BE2C (cell line): ENCODE results near the gene FXR2. TPM values are rescaled to one million over a fixed set of nuclear protein-coding genes. Genes with fewer than 3 reads are reported as not detected.

ENCODE experiments used
- DNase-seq: peaks from one replicate; pipeline ENCODE4 v3.0.0-alpha.2; 2020
- H3K27me3 ChIP-seq: fragments of 250-450 bp; sonication (Bioruptor Pico); 2 replicates; pipeline ENCODE4 v1.5.1; 2020; ENCODE audit warnings: mild to moderate bottlenecking
- H3K36me3 ChIP-seq: fragments of 250-450 bp; sonication (Bioruptor Pico); 2 replicates; pipeline ENCODE4 v1.5.1; 2020; ENCODE audit warnings: mild to moderate bottlenecking
- H3K4me1 ChIP-seq: fragments of 250-450 bp; sonication (Bioruptor Pico); 2 replicates; pipeline ENCODE4 v1.5.1; 2020
- H3K4me3 ChIP-seq: 2 replicates; pipeline ENCODE4 v1.5.1; 2011; ENCODE audit warnings: low read depth, low read length
- H3K9me3 ChIP-seq: fragments of 250-450 bp; sonication (Bioruptor Pico); 2 replicates; pipeline ENCODE4 v1.5.1; 2020
- polyA plus RNA-seq: library from polyadenylated mRNA; unstranded; fragments of >200 nt; gene quantifications from one replicate; pipeline ENCODE4 v1.2.1, GENCODE V29; 2012; ENCODE audit warnings: low read depth, missing spikeins; ENCODE audit not compliant: insufficient read length, insufficient read depth
- TF ChIP-seq, protein P1 (sequence below): IDR thresholded peaks from 2 replicates; pipeline ENCODE4 v1.5.1; 2012; ENCODE audit warnings: mild to moderate bottlenecking, low read depth, low read length

Gene FXR2
- polyA plus RNA-seq = 30.9 TPM

DNA sequence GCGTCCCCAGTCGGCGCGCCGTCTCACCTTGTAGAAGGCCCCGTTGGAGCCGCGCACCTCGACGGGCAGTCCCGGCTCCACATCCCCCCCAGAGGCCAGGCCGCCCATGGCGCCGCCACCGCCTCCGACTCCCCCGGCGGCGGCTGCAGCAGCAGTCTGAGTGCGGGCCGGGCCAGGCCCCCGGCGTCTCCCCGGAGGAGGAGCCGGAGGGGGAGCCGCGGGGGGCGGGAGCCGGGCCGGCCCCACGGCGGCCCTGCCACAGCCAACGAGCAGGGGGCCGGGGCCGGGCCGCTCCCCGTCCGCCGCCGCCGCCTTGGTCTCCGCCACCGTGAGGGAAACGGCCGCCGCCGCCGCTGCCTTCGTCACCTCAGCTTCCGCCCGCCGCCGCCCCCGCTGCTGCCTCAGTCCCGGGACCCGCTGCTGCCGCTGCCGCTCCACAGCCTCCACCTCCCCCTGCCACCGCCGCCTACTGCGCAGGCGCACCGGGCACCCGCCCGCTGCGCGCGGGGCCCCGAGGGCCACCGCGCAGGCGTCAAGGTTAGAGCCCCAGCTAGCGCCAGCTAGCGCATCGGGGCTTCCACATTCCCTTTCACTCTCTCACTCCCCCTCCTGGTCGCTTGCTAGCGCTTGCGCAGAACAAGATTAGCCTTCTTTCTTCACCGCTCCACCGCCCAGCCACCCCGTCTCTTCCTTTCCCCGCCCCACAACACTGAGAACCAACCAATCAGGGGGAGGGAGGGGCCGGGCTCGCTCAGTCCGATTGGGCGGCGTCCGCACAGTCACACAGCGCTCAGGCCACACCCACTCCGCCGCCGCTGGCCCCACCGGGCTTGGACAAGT, at the start of gene FXR2:
FXR2 (minus strand) TSS at position 473 of the 840 bp plus-strand sequence; CDS start at position 108, 365 bp downstream.
- TF ChIP-seq, protein P1, sequence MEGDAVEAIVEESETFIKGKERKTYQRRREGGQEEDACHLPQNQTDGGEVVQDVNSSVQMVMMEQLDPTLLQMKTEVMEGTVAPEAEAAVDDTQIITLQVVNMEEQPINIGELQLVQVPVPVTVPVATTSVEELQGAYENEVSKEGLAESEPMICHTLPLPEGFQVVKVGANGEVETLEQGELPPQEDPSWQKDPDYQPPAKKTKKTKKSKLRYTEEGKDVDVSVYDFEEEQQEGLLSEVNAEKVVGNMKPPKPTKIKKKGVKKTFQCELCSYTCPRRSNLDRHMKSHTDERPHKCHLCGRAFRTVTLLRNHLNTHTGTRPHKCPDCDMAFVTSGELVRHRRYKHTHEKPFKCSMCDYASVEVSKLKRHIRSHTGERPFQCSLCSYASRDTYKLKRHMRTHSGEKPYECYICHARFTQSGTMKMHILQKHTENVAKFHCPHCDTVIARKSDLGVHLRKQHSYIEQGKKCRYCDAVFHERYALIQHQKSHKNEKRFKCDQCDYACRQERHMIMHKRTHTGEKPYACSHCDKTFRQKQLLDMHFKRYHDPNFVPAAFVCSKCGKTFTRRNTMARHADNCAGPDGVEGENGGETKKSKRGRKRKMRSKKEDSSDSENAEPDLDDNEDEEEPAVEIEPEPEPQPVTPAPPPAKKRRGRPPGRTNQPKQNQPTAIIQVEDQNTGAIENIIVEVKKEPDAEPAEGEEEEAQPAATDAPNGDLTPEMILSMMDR = peak; percentile 58
- H3K4me3 ChIP-seq = peak within 1 kb of the TSS; percentile 73

DNA sequence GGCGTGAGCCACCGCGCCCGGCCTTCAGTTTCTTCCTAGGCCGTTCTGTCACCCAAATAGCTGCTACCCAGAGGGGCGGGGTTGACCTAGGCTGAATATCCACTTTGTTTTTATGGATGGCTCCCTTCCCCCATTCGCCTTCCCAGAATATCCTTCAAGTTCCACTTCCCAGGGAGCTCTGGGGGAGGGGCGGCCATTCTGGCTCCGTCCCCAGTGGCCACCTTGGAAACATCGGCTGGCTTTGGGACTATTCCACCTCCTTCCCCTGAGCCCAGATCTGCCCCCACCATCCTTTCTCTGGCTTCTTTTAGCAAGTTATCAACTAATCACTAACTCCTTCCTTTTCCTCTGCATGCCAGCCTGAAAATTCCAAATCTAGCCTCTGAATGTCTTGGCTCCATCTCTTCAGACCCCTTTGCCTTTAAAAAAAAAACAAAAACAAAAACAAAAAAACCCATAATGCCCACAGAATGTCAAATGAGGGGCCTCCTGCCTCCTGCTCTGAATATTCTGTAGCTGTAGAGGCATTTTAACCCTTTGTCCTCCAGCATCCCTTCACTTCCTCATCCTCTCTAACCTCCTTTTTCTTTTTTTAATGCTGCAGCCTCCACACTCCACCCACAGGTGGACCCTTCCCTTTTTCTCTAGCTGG, 42.4 kb upstream of the FXR2 start:
- no peaks in the 10 kb centered on the region for H3K36me3 ChIP-seq
- TF ChIP-seq, protein P1 = no peak
- no peak for DNase-seq

More for the DNA sequence above, at the start of gene FXR2:
- H3K4me1 ChIP-seq = no peaks in the 10 kb centered on the region
- H3K36me3 ChIP-seq = no peaks in the 10 kb centered on the region
- no peaks in the 10 kb centered on the region for H3K9me3 ChIP-seq
- peak; percentile 97 for DNase-seq
- H3K27me3 ChIP-seq = no peaks in the 10 kb centered on the region

DNA sequence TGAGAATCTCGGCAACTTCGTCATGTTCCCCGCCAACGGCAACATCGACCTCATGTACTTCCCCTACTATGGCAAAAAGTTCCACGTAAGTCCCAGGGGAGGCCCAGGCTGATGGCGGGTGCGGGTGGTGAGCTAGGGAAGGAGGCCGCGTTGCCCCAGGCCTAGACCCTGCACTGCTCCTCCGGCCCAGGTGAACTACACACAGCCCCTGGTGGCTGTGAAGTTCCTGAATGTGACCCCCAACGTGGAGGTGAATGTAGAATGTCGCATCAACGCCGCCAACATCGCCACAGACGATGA, 40.8 kb upstream of the FXR2 start:
- H3K4me1 ChIP-seq = no peaks in the 10 kb centered on the region
- H3K4me3 ChIP-seq = no peak overlapping the region
- peaks cover 17% of the 10 kb centered on the region for H3K27me3 ChIP-seq
- no peaks in the 10 kb centered on the region for H3K9me3 ChIP-seq
- TF ChIP-seq, protein P1 = no peak
- H3K36me3 ChIP-seq = no peaks in the 10 kb centered on the region
- no peak for DNase-seq

More for the DNA sequence above, 42.4 kb upstream of the FXR2 start:
- no peak overlapping the region for H3K4me3 ChIP-seq
- no peaks in the 10 kb centered on the region for H3K9me3 ChIP-seq
- H3K4me1 ChIP-seq = no peaks in the 10 kb centered on the region
- peaks cover 5% of the 10 kb centered on the region; the same call in 1 of the 2 replicates for H3K27me3 ChIP-seq

DNA sequence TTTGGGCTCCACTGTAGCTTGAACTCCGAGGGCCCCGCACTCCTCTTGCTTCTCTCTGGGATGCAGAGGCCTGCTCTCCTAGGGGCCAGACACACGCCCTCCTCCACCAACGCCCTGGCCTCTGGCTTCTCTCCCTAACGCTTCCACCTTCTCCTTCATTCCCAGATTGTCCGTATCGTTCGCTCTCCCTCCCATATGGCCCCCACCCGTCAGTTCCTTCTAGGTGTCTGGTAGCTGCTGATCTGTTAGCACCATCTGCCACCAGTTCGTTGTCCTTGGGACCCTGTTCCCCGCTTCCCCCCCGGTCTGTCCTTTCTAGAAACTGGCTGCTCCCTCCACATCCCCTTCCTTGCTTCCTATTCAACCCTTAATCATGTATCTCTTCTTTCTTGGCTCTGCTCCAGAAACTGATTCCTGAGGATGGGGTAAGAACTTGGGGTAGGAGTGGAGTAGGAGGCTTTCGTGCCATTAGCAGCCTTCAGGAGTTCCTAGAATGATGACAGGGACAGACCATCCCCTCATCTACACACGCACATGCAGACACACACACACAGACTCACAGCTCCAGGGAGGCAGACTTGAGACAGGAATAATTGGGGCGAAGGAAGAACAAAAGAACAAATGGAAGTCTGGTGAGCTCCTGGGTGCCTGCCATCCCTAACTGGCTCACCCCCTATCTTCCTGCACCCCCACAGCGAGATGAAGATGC, 40.3 kb upstream of the FXR2 start:
- no peaks in the 10 kb centered on the region for H3K36me3 ChIP-seq
- TF ChIP-seq, protein P1 = no peak
- peaks cover 17% of the 10 kb centered on the region for H3K27me3 ChIP-seq
- no peaks in the 10 kb centered on the region for H3K9me3 ChIP-seq
- DNase-seq = no peak
- no peak overlapping the region for H3K4me3 ChIP-seq
- no peaks in the 10 kb centered on the region for H3K4me1 ChIP-seq

DNA sequence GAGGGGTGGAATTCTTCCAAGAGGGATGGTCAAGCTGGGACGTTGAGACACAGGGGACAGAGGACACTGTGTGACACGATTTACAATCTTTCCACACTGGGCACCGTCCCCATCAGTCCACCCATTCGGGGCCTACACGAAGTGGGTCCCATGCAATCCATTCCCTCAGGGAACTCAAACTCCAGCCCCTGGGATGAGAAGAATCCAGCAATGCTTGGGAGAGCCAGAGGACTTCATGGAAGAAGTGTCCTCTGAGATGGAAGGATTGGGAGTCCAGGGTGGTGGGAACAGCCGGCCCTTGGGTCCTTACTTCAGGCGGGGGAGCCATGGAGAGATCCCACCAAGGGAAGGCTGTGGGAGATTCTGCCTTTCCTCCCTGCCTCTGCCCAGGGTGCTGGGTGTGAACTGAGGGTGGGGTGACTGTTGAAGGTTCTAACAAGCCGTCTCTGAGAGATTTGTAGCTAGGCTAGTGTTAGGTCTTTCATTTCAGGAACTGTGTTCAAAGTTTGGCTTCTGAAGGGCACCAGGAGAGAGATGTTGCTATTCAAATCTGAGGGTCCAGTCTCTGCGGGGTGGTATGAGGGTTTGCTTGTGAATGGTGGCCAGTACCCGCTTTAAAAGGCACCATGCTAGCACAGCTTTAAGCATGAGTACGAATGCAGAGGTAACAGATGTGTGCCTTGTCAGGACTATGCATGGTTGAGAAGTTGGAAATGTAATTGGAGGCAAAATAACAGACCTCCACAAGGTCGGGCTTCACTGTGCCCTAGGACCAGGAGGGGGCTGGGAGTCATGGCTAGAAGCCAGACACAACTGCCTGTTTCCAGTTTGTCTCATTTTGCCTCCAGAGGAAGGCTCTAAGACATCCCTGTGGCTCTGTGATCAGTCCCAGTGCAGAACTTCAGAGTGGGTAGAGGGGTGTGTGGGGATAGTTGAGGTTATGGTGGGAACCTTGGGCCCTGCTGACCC, 38.0 kb upstream of the FXR2 start:
- no peaks in the 10 kb centered on the region for H3K36me3 ChIP-seq
- TF ChIP-seq, protein P1 = no peak
- no peaks in the 10 kb centered on the region for H3K4me1 ChIP-seq
- no peaks in the 10 kb centered on the region for H3K9me3 ChIP-seq
- DNase-seq = no peak
- peaks cover 17% of the 10 kb centered on the region for H3K27me3 ChIP-seq
- H3K4me3 ChIP-seq = no peak overlapping the region
